Sigmoid colon (tissue), 4 donors: ENCODE results near the gene TMEM63C.

Source experiments
- EP300 ChIP-seq, 4 donors: sonication (generic); formaldehyde crosslinking; IDR thresholded peaks; one replicate each; pipeline ENCODE4 v1.6.1; 2017; ENCODE audit warnings: antibody characterized with exemption in 4 of 4
- POLR2A ChIP-seq, 2 donors: fragments of 450-650 bp; IDR thresholded peaks; one replicate each; pipeline ENCODE4 v1.6.1; 2016; ENCODE audit warnings: antibody characterized with exemption in 2 of 2, mild to moderate bottlenecking in 2 of 2, moderate library complexity in 2 of 2

GRCh38 chr14:77279719-77280118 lies 98.1 kb downstream of the TMEM63C start:
- TF ChIP-seq EP300 (IDR thresholded peaks at IDR 0.05) (no peak), POLR2A (IDR thresholded peaks at IDR 0.05) (no peak)
